CD1c-positive myeloid dendritic cell (primary cell): ENCODE data around the gene YPEL3.
A peak's percentile ranks its signal among the peaks of the same experiment; 100 is the strongest.
"Not testable (repeated sequence)": the region's sequence is repeated elsewhere in the genome, so short reads cannot be mapped to it uniquely, and the experiment has no call there.

Source experiments
- DNase-seq: peaks from one replicate; pipeline ENCODE4 v3.0.0-alpha.2; 2016; ENCODE audit errors: extremely low spot score

The YPEL3 gene

DNA sequence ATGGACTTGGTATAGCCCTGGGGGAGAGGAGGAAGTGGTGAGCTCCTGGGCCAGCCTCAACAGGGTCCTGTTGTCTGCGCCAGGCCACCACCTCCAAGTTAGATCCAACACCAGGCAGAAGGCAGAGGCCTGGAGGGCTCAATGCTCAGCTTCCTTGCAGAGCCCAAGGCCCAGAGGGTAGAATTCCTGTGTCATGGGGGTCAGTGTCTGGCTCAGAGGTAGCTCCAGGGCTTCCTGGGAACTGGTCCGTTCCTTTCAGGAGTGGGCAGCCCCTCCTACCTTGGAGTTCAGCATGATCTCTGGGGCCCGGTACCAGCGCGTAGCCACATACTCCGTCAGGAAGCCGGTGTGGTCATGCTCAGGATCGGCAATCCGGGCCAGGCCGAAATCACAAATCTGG is 21.8 kb upstream of the YPEL3 start:
- no peak for DNase-seq

DNA sequence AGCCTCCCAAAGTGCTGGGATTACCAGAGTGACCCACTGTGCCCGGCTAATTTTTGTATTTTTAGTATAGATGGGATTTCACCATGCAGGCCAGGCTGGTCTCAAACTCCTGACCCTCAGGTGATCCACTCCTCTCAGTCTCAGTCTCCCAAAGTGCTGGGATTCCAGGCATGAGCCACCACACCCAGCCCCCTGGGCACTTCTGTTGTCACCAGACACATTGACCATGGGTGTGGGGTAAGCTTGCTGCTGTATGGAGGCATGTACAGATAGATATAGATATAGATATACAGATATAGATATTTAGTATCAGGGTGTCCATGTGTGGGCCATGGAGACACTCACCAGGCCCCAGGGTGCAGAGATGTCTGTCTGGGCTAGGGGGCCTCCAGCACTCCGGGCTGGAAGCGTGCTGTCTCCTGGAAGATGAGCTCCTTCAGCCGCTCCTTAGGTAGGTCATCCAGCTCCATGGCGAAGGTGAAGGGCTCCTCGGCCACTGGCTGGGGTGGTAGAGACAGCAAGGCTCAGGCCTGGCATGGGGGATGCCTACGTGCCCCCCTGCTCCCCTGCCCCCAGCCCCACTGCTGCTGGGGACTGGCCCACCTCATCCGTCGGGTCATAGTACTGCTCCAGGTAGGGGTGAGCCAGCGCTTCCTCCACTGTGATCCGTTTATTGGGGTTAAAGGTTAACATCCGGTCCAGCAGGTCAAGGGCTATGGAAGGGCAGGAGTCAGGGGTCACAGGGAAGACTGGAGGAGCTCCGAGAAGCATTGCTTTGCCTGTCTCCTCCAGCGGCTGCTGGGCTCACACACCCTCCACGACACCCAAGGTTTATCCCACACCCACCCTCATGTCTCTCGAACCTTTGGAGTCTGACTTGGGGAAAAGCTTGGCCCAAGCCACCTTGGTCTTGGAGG is 20.5 kb upstream of the YPEL3 start:
- DNase-seq = no peak

DNA sequence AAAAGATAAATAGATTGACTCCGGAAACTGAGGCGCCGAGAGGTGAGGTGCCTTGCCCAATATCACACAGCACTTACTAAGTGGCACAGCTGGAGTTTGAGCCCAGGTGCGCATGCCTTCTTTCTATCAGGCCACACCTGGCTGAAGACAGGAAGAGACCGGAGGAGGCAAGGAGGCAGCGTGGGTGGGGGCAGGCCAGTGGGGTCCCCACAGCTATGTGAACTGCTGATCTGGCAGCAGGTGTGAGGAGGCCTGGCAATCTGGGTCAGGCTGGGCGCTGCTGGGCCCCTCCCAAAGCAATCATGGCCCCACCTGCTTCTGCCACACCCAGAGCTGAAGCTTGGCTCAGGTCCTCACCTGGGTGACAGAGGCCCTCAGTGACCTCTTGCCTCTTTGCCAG is 19.2 kb upstream of the YPEL3 start:
- DNase-seq = no peak

DNA sequence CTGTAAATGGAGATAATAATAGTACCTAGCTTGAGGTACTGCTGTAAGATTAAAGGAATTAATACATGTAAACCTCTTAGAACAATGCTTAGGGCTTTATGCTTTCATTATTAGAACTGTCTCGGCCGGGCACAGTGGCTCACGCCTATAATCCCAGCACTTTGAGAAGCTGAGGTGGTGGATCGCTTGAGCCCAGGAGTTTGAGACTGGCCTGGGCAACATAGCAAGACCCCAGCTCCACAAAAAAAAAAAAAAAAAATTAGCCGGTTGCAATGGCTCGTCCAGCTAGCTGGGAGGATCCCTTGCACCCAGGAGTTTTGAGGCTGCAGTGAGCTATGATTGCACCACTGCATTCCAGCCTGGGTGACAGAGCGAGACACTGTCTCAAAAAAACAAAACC is 18.8 kb upstream of the YPEL3 start:
- not testable (repeated sequence) for DNase-seq

DNA sequence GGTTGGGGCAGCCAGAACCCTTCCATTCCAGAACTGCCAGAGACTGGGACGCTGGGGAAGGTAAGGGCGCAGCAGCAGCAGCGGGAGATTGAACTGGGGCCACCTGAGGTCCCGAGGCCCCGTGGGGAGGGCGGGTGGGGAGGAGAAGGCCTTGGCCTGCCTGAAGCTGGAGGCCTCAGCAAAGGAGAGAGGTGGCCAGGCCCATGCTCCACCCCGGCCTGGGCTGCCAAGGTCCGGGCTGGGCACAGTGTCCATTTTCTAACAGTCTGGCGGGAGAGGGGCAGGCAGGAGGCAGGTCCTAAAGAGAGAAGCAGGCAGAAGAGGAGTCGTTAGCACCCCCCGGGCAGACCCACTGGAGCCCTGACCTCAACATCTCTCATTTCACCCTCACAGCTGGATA is 18.4 kb upstream of the YPEL3 start:
- DNase-seq = no peak

DNA sequence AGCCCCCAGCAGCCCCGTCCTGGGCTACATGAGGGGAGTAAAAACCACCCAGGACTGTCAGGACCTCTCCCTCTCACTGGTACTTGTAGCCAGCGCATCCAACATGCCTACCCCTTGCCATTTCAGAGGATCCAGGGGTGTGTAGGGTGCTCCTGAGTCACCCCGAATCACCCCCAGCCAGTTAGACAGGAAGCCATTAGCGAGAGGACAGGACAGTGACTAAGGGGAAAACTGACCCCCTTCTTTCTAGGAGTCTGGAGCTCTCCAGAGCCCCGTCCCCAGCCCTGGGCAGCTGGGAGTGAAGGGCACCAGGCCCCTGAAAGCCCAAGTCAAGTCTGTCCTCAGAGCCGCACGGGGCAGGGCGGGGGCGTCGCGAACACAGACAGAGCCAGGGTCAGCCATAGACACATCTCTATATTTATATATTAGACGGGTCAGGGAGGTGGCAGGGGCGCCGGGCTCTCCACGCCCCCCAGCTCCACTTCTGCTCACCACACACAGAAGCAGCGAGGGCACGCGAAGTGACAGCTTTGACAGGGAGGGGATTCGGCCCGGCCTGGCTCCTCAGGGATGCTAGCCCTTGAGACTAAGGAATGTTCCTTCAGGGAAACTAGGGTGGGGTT is 17.8 kb upstream of the YPEL3 start:
- no peak for DNase-seq

DNA sequence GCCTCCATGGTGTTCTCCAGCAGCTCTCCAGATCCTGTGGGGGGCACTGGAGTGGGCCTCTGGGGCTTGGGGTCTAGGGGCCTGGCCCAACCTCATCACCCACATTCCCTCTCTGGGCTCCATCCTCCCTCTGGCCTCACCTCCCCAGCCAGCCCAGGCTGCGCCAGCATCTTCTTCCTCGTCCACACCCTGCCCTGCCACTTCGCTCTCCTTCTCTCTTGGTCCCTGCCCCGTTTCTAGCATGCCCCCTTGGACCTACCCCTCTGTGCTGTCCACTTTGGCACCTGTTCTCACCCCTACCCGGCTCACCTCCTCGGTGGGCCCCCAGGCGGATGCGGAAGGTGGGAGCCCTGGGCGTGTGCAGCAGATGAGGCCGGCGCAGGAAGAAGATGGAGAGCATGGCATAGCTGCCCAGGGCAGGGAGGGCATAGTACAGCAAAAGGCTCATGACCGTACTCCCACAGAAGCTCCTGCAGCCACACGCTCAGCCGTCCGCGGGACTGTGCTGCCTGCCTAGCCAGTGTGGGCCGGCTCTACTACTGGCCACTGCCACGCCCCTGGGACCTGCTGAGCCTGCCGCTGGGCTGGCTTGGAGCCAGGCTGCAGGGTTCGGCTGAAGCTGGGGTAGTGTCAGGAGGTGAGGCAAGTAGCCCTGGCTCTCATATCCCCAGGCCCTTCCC is 17.2 kb upstream of the YPEL3 start, which contains the start of gene GDPD3:
TSS of gene GDPD3 (minus strand) at position 507 of the 680 bp plus-strand sequence. CDS start at position 448, 59 bp downstream.
- no peak for DNase-seq

DNA sequence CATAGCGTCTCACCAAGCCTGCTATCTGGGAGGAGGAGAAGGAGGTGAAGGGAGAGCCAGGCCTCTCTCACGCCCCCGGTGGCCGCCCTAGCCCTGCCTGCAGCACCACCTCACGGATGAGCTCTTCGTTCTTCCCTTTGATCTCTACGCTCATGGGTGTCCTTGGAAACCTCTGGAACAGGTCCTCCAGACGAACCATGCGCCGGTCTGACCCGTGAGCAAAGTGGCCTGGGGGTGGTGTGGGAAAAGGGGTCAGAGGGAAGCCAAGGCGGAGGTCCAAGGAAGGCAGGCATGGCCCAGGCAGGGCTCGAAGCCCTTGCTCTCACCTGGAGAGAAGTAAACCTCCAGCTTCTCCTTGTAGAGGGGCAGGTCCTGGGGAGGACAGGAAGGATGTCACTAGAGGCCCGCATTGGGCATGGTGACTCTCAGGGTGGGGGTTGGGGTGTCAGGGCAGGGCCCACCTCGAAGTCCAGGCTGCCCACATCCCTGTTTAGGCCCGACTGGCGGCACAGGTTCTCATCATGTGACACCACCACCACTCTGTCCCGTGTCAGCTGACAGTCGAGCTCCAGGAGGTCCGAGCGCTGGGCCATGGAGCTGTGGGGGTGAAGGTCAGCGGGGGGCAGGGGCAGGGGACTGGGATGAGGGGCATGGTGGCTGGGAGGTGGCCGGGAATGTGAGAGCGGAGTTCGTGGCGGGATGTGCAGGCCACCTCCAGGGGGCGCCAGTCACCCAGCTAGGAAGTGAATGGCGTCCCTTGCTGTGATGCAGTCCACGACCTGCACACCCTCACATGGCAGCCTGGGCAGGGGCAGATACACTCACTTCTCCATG is 16.4 kb upstream of the YPEL3 start:
- DNase-seq = peak; percentile 42

DNA sequence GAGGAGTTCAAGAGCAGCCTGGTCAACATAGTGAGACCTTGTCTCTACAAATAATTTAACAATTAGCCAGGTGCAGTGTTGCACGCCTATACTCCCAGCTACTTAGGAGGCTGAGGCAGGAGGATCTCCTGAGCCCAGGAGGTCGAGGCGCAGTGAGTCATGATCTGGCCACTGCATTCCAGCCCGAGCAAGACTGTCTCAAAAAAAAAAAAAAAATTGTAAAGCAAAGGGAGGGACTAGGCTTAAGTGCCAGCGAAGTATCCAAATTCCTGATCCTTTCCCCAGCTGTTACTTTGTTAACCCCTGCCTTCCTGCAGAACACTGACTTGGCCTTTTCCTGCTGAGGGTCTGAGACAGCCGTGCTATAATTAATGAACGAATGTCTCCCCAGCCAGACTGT is 14.6 kb upstream of the YPEL3 start:
- DNase-seq = no peak

DNA sequence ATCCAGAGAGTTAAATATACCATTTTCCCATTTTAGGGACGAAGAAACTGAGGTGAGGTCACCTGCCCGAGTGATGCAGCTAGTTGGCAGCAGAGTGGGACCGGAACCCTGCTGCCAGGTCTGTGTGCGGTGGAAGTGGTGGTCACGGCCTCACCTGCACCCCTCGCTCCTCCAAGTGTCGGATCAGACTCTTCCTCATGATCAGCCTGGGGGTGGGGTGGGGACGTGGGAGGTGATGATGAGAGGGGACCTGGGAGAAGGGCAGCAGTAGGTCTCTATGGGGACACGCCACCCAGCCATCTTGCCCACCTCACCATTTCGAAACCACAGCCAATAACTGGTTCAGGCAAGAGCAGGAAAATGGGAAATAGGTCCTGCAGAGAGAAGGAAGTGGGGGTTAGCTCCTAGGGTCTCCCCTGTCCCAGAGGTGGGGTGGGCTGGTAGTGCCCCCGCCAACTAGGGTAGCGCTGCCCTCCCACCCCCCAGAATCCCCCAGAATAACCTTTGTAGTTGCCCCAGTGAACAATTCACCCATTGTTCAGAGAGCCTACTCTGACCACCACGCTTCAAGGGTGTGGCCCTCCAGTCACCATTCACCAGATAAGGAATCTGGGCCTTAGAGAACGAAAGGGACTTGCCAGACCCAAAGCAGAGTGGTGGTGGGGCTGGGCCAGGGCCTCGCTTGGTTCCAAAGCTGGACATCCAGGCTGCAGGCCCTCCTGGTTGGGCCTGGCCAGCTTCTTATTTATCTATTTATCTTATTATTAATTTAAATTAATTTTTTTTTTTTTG is 12.2 kb upstream of the YPEL3 start:
- DNase-seq = no peak

DNA sequence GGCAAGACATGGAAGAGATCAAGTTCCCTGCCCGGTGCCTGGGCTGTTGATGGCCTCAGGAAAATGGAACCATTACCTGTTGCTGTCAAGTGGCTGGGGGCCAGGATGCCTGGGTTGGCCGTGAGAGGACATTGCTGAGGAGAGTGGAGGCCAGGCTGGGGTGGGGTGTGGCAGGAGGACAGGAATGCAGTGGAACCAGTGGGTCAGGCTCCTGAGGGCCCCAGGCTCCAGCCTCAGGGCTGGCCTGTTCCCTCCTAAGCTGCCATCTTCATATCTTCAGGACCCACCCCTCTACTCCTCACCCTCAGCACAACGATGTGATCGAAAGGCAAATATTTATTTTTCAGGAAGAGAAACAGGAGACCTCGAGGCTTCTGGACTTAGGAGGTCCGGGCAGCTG is 8.5 kb upstream of the YPEL3 start:
- no peak for DNase-seq

DNA sequence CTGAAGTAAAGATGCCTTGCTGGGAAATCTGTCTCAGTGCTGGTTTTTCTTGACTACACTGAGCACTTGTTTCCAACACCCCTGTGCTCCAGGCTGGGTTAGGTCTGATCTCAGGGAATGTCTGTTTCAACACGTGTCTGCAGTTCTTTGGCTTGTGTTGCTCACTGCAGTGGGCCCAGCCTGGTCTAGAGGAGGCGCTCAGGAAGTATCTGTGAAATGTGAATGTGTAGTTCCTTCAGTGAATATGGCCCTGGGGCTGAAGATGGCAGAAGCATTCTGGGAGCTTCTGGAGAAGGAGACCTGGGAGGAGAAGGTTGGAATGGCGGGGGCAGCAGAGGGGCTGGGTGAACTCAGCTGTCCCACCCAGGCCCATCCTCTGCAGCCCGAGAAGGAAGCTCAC is 8.1 kb upstream of the YPEL3 start:
- DNase-seq = no peak

DNA sequence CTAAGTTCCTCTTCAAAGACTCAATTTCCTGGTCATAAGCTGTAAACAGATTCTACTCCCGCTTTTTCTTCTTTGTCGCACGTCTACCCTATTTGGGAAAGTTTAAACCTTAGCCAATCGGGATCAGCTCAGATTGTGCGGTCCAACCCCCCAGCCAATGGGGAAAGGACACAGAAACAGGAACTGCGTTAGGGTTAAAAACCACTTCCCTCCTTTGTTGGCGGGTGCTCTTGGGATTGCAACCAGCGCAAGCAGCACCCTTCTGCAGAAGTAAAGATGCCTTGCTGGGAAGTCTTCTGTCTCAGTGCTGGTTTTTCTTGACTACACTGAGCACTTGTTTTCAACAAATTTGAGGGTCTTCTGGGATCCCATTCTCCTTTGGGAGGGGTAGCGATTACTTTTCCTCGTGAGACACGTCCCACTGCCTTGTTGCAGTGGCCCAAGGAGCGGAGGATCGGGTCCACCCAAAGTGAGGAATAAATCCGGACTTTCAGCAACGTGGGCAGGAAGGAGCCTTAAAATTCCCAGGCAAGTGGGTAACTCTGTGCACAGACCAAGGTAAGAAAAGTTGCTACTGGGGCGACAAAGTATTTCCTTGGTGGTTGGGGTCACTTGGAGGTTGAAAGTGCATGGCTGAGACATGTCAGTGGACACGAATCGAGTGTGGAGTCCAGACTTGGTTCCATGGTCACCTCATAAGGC is 1.0 kb upstream of the YPEL3 start:
- peak; percentile 75 for DNase-seq

DNA sequence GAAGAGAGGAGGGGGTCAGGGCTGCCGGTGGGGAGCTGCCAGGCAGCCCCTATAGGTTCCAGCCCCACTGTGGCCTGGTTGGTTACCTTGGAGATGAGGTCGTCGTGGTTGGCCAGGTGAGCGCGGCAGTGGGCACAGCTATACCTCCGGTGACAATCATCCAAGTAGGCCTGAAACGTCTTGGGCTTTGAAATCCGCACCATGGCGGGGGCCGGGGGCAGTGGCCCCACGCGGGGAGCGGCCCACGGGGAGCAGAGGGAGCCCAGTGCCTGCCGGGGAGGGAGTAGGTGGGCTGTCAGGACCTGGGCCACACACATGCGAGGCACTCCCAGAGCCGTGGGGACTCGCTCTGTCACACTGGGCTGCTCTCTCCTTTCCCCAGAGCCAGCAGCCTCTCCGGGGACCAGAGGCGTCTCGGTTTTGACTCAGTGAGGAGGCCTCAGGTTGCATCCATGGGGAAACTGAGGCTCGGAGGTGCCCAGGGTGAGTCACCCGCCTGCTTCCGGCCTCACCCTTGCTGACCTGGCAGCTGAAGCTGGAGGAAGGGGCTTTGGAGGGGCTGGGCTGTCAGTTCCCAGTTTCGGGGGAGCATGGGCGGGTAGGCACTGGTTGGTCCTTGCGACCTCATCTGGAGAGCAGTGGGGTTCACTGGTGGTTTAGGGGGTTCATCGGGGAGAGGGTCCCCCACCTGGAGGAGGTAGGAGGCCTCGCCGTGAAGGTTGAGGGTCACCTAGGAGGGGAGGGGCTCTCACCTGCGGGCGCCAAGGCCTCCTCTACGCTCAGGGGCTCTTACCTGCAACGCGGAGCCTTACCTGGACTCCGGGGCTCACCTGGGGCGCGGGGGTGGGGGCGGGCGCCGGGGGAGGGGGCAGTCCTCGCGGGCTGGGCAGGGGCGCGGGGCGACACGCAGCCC is 591 bp downstream of the YPEL3 start:
- peak; percentile 5 for DNase-seq

DNA sequence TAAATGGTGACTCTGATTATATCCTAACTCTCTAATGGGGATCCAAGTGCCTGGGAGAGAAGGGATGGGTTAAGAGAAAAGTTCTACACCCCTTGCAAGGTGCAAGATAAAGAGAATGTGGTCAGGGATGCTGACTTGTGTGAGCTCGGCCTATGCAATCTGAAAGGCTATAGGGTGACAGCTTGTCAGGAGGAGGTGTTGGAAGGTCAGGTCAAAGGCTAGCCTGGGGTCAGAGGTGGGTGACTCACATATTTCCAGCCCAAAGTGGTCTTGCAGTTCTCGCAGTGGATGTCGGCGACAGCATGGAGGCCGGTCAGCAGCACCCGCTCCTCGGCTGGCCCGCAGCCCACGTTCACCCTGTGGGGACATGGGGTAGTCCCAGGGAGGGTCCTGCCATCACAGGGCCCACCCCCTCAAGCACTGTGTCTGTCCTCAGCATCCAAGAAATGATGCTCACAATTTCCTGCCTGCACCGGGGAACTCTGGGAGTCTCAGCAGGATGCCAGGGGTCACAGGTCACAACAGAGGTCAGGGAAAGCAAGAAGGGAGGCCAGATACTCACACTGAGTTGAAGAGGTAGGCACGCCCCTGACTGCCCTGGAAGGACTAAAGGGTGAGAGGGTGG is 1.4 kb downstream of the YPEL3 start:
- DNase-seq = no peak

DNA sequence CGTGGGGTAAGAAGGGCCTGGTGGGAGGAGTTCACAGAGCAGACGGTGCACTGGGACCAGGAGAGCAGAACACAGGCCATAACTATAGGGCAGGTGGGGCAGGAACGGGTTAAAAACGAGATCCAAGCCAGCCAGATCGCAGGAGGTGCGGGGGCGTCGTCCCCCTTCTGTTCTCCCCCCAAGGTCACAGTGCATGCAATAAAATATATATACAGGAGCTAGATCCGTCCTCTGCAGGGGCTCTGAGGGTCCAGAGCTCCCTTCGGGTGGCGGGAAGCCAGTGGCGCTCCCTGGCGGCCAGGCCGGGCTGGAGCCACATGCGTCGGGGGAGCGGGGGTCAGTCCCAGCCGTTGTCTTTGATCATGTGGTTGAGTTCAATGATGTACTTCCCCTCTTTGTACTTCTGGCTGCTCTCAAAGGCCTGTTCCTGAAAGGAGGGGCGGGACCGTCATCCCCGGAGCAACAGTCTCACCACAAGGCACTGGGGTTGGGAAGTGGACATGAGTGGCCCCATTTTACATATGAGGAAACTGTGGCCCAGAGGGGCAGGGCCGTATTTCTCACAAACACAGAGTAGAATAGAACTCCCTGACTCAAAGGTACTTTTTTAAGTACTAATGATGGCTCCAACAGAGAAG is 3.5 kb downstream of the YPEL3 start:
- peak; percentile 94 for DNase-seq

DNA sequence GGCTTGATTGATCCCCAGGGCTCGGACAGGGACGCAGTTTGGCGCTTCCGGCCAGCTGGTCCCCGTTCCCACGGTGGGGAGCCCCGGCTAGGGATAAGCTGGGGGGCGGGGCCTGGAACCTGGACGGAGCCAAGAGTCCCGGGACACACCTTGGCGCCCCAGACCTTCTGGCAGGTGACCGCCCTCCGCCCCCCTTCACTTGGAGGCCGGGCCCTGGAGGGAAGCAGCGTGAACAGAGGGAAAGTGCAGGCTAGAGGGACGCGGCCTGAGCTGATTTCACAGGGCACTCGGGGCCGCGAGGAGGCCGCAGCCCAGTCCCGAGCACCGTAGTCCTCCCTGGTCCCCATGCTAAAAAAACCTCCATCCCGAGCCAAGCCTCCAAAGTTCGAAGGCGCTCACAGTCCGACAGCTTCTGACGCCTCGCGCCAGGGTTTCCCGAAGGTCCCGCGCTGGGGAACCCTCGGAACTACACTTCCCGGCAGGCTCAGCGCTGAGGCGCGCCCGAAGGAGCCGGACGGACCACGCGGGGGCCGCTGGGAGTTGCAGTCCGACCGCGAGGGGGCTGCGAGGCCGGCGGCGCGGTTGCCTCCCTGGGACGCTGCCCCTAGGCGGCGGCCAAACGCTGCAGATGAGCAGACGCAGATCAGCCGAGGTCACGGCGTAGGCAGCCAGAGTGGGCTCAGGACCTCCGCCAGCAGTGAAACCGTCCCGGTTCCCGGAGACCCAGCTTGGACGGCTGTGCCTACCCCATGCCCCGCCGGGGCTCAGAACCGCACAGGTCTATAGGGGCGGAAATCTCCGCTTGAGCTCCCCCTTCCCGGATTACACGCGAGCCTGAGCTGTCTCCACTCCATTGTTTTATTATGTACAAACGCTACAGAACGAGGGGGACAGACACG is 4.3 kb downstream of the YPEL3 start, which contains the start of gene TBX6:
TSS of gene TBX6 (minus strand) at position 451 of the 899 bp plus-strand sequence. CDS start 731 bp downstream, outside the sequence.
- peak; percentile 97 for DNase-seq
